Measurements from ENCODE around the gene NAALAD2. TPM values are rescaled to one million over a fixed set of nuclear protein-coding genes. Genes with fewer than 3 reads are reported as not detected.

NAALAD2 gene
- total RNA-seq, 6 experiments from 2014 or later, result 0.13 to 1.4 (median 0.38) TPM

DNA sequence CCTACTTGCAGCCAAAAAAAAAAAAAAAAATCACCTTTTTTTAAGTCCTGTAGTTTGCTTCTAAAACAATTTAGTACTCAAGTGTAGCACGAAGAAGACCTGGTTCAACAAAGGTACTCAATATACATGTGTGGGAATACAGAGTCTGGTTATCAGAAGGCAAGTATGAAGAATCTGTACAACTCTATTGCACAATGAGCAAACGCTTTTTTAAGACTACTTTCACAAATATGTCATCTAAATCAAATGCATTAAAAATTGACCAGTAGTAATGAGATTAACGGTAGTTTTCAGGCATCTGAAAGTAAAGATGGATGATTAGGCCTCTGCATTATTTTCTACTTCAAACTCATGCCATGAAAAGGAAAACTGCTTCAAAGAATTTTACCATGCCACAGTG is 78.9 kb downstream of the NAALAD2 start:
- Histone ChIP-seq H3K27me3 (no peaks in the 10 kb centered on the region), H3K36me3 (peaks cover 0 to 46% (median 10%) of the 10 kb centered on the region in 4 donors), H3K4me1 (no peaks in the 10 kb centered on the region), H3K9me3 (no peaks in the 10 kb centered on the region), H3K27ac (no peak overlapping the region), H3K4me3 (no peak overlapping the region)
- intact Hi-C loops (cut with DNase I), result no loop called here
- WGBS (ENCODE audit: insufficient coverage, low coverage, low lambda C conversion rate, missing lambda C conversion rate), result 82% methylated on average over 3 of the region's 3 CpGs
- no peak for DNase-seq
- TF ChIP-seq, protein P1, sequence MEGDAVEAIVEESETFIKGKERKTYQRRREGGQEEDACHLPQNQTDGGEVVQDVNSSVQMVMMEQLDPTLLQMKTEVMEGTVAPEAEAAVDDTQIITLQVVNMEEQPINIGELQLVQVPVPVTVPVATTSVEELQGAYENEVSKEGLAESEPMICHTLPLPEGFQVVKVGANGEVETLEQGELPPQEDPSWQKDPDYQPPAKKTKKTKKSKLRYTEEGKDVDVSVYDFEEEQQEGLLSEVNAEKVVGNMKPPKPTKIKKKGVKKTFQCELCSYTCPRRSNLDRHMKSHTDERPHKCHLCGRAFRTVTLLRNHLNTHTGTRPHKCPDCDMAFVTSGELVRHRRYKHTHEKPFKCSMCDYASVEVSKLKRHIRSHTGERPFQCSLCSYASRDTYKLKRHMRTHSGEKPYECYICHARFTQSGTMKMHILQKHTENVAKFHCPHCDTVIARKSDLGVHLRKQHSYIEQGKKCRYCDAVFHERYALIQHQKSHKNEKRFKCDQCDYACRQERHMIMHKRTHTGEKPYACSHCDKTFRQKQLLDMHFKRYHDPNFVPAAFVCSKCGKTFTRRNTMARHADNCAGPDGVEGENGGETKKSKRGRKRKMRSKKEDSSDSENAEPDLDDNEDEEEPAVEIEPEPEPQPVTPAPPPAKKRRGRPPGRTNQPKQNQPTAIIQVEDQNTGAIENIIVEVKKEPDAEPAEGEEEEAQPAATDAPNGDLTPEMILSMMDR (IDR thresholded peaks at IDR 0.05), result no peak
- no peak for TF ChIP-seq POLR2A (IDR thresholded peaks at IDR 0.05)
- no peak for ATAC-seq

GRCh38 chr11:90216611-90217010 is 82.1 kb downstream of the NAALAD2 start:
- 91% methylated on average over 5 of the region's 5 CpGs for WGBS (ENCODE audit: insufficient coverage, low coverage, low lambda C conversion rate, missing lambda C conversion rate)
- ATAC-seq, result no peak
- no peak for DNase-seq
- Histone ChIP-seq H3K4me3 (no peak overlapping the region), H3K27me3 (no peaks in the 10 kb centered on the region), H3K27ac (no peak overlapping the region), H3K36me3 (peaks cover 0 to 25% (median 2%) of the 10 kb centered on the region in 4 donors), H3K9me3 (no peaks in the 10 kb centered on the region), H3K4me1 (peaks cover 0 to 14% (median 0%) of the 10 kb centered on the region in 4 donors)
- intact Hi-C loops (cut with DNase I), result no loop called here
- TF ChIP-seq, protein P1 (IDR thresholded peaks at IDR 0.05), result no peak
- no peak for TF ChIP-seq POLR2A (IDR thresholded peaks at IDR 0.05)

GRCh38 chr11:90218606-90219005 is 84.1 kb downstream of the NAALAD2 start:
- no peak for ATAC-seq
- Histone ChIP-seq H3K27ac (no peak overlapping the region), H3K9me3 (no peaks in the 10 kb centered on the region), H3K36me3 (peaks cover 0 to 17% (median 2%) of the 10 kb centered on the region in 4 donors), H3K27me3 (no peaks in the 10 kb centered on the region), H3K4me3 (no peak overlapping the region), H3K4me1 (peaks cover 0 to 17% (median 0%) of the 10 kb centered on the region in 4 donors)
- intact Hi-C loops (cut with DNase I), result no loop called here
- TF ChIP-seq, protein P1 (IDR thresholded peaks at IDR 0.05), result no peak
- TF ChIP-seq POLR2A (IDR thresholded peaks at IDR 0.05), result no peak
- no CpG with 5 or more reads among the region's 2 CpGs for WGBS (ENCODE audit: insufficient coverage, low coverage, low lambda C conversion rate, missing lambda C conversion rate)
- no peak for DNase-seq

DNA sequence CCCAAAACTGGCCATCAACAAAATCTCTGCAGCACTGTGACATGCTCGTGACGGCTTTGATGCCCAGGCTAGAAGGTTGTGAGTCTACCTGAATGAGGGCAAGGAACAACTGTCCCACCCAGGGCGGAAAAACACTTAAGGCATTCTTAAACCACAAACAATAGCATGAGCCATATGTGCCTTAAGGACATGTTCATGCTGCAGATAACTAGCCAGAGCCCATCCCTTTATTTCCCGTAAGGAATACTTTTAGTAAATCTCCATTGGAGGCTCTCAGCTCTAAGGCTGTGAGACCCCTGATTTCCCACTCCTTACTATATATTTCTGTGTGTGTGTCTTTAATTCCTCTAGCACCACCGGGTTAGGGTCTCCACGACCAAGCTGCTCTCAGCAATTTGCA is 85.0 kb downstream of the NAALAD2 start:
- no peaks in the 10 kb centered on the region for H3K9me3 ChIP-seq
- H3K4me1 ChIP-seq, result peaks cover 0 to 24% (median 0%) of the 10 kb centered on the region in 4 donors
- DNase-seq (no peak), ATAC-seq (no peak)
- H3K27me3 ChIP-seq, result no peaks in the 10 kb centered on the region
- H3K36me3 ChIP-seq, result peaks cover 0 to 10% (median 0%) of the 10 kb centered on the region in 4 donors
- TF ChIP-seq, protein P1 (IDR thresholded peaks at IDR 0.05), result no peak
- no peak for TF ChIP-seq POLR2A (IDR thresholded peaks at IDR 0.05)
- intact Hi-C loops (cut with DNase I), result no loop called here
- WGBS (ENCODE audit: insufficient coverage, low coverage, low lambda C conversion rate, missing lambda C conversion rate), result 96% methylated on average over 4 of the region's 6 CpGs
- no peak overlapping the region for H3K4me3 ChIP-seq
- no peak overlapping the region for H3K27ac ChIP-seq

DNA sequence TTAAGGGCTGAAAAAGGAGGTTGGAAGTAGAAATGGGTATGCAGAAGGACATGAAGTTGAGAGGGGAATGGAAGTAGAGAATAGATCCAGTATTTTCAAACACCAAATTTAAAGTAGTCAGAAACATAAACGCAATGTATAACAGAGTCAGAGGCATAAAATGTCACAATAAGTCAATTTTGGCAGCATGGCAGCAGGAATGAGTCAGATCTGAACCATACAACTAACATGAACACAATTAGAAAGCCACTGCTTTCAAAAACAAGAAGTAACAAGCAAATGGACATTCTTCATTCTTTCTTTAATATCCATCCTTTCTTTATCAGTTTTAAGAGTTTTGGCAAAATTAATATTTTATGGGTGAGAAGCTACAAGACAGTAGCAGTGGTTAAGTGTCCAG is 85.9 kb downstream of the NAALAD2 start:
- H3K9me3 ChIP-seq, result no peaks in the 10 kb centered on the region
- ATAC-seq (no peak), DNase-seq (no peak)
- WGBS (ENCODE audit: insufficient coverage, low coverage, low lambda C conversion rate, missing lambda C conversion rate), result 75% methylated on average over 1 of the region's 1 CpG
- intact Hi-C loops (cut with DNase I), result no loop called here
- H3K27me3 ChIP-seq, result no peaks in the 10 kb centered on the region
- no peak overlapping the region for H3K4me3 ChIP-seq
- TF ChIP-seq, protein P1 (IDR thresholded peaks at IDR 0.05), result no peak
- TF ChIP-seq POLR2A (IDR thresholded peaks at IDR 0.05), result no peak
- peaks cover 0 to 24% (median 0%) of the 10 kb centered on the region in 4 donors for H3K4me1 ChIP-seq
- peaks cover 0 to 4% (median 0%) of the 10 kb centered on the region in 4 donors for H3K36me3 ChIP-seq
- H3K27ac ChIP-seq, result no peak overlapping the region
